Kidney epithelial cell (primary cell): ENCODE measurements around the gene CD74. TPM values are rescaled to one million over a fixed set of nuclear protein-coding genes. Genes with fewer than 3 reads are reported as not detected.

Experiments used
- DNase-seq: peaks from one replicate; pipeline ENCODE4 v3.0.0-alpha.2; 2010; ENCODE audit warnings: low read depth
- H3K27me3 ChIP-seq: 2 replicates; pipeline ENCODE4 v1.6.0; 2011; ENCODE audit warnings: low read length; ENCODE audit not compliant: control insufficient read depth, insufficient read depth
- H3K36me3 ChIP-seq: 2 replicates; pipeline ENCODE4 v1.5.1; 2011; ENCODE audit warnings: low read length; ENCODE audit not compliant: control insufficient read depth, insufficient read depth
- H3K4me3 ChIP-seq: 2 replicates; pipeline ENCODE4 v1.5.1; 2011; ENCODE audit warnings: low read depth, mild to moderate bottlenecking, control low read depth, low read length
- total RNA-seq: library from RNA; depleted of rRNA; stranded (reverse); fragments of >200 nt; gene quantifications from 2 replicates; pipeline ENCODE4 v1.2.3, GENCODE V29; 2015
- TF ChIP-seq, protein P1 (sequence below): IDR thresholded peaks from 2 replicates; pipeline ENCODE4 v1.5.1; 2011; ENCODE audit warnings: mild to moderate bottlenecking, moderate library complexity, low read length, control low read depth, inconsistent platforms; ENCODE audit not compliant: insufficient read depth, poor library complexity, severe bottlenecking

Gene CD74
- total RNA-seq, 1 donor from 2014 or later: 119 TPM

GRCh38 chr5:150404121-150404520 is 8.6 kb downstream of the CD74 start:
- no peak overlapping the region for H3K4me3 ChIP-seq
- TF ChIP-seq, protein P1, sequence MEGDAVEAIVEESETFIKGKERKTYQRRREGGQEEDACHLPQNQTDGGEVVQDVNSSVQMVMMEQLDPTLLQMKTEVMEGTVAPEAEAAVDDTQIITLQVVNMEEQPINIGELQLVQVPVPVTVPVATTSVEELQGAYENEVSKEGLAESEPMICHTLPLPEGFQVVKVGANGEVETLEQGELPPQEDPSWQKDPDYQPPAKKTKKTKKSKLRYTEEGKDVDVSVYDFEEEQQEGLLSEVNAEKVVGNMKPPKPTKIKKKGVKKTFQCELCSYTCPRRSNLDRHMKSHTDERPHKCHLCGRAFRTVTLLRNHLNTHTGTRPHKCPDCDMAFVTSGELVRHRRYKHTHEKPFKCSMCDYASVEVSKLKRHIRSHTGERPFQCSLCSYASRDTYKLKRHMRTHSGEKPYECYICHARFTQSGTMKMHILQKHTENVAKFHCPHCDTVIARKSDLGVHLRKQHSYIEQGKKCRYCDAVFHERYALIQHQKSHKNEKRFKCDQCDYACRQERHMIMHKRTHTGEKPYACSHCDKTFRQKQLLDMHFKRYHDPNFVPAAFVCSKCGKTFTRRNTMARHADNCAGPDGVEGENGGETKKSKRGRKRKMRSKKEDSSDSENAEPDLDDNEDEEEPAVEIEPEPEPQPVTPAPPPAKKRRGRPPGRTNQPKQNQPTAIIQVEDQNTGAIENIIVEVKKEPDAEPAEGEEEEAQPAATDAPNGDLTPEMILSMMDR: no peak
- no peaks in the 10 kb centered on the region for H3K27me3 ChIP-seq
- H3K36me3 ChIP-seq: peaks cover 2% of the 10 kb centered on the region
- DNase-seq: no peak

- DNase-seq: no peak
- TF ChIP-seq, protein P1: no peak
- H3K36me3 ChIP-seq: peaks cover 2% of the 10 kb centered on the region
- H3K27me3 ChIP-seq: no peaks in the 10 kb centered on the region
- no peak overlapping the region for H3K4me3 ChIP-seq
Measured at GRCh38 chr5:150402901-150403342, 9.8 kb downstream of the CD74 start.

DNA sequence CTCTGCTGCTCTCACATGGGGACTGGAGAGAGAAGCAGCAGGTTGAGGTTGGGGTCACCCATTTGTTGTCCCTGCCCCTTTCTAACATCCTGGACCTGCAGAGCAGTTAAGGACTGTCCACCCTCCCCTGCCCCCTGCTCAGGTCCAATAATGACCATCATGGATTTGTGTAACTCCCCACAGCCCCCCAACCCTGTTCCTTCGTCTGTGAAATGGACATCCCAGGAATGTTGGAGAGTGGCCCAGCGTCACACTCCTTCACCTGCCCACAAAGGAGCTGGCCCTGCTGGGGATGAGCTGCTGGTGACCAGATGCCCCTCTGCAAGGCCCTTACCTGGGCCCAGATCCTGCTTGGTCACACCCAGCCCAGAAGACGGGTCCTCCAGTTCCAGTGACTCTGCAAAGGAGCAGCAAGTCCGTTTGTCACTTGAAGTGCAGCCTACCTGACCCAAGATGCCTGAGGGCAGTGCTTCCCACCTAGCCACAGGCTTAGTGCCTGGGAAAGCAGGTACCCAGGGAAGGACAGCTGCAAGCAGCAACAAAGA is 10.4 kb downstream of the CD74 start:
- TF ChIP-seq, protein P1: no peak
- H3K36me3 ChIP-seq: peaks cover 2% of the 10 kb centered on the region
- H3K27me3 ChIP-seq: no peaks in the 10 kb centered on the region
- H3K4me3 ChIP-seq: no peak overlapping the region
- DNase-seq: no peak

DNA sequence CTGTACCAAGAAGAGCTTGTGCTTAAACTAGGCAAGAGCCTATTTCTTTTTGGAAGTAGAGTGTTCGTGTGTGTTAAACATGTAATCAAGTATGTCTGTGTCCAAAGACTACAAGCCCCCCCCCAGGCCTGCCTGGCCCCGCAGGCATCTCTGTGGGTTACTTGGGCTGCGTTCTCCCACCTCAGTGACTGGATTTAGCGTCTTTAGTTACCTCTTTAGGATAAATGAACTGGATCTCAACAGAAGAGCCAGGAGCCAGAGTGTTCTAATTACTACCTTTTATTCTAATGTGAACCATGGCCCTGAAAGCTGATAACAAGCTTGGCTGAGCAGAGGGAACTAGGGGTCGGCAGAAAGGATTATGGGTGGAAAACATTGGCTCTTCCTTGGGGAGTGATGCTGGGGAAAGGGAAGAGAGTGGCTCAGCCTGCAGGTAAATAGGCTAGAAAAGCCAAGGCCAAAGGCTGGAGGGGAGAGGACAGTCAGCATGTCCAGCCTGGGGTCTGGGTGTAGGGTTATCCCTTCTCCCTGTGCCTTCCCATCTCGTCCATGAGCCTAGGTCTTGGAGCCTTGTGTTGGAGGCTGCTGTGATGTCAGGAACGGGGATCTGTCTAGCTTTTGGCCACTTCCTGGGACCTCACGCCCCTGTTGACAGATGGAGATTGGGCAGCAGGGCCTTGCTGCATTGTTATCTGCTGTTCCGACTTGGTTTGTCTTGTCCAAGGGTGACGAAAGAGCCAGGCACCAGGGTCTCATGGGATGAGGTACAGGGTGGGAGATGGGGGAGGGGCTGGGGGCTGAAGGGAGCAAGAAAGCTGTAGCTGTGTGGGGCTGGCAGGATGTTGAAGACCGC is 11.1 kb downstream of the CD74 start:
- Histone ChIP-seq H3K36me3 (peaks cover 2% of the 10 kb centered on the region), H3K27me3 (no peaks in the 10 kb centered on the region), H3K4me3 (no peak overlapping the region)
- no peak for DNase-seq
- TF ChIP-seq, protein P1: no peak

DNA sequence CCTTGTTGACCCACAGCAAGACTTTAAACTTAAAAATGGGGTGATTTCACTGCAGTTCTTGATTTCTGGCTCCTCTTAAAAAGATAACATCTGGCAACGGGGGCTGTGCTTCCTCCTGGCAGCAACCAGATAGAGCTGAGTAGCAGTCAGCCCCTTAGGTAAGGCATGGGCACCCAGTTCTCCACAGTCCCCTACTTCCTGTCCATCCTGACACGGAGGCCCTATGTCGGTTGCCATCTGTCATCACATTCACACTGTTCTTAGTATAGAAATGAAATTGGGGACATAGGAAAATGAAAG is 11.7 kb downstream of the CD74 start:
- TF ChIP-seq, protein P1: no peak
- Histone ChIP-seq H3K4me3 (no peak overlapping the region), H3K36me3 (peaks cover 3% of the 10 kb centered on the region), H3K27me3 (no peaks in the 10 kb centered on the region)
- no peak for DNase-seq
